ENCODE data around the gene SNX17.

- TF ChIP-seq CTCF (conservative IDR thresholded peaks at IDR 0.05; ENCODE audit: low read depth, low read length) (no peak), EZH2 (IDR thresholded peaks at IDR 0.05; ENCODE audit: borderline replicate concordance, low read depth, low read length, poor library complexity, severe bottlenecking) (no peak)
Measured at GRCh38 chr2:27362678-27363420, 7.6 kb upstream of the SNX17 start.

All from A673 (cell line).